ENCODE measurements around the gene FAM72C. TPM values are rescaled to one million over a fixed set of nuclear protein-coding genes. Genes with fewer than 3 reads are reported as not detected.
"Not testable (repeated sequence)": the region's sequence is repeated elsewhere in the genome, so short reads cannot be mapped to it uniquely, and the experiment has no call there.

FAM72C gene
- total RNA-seq, 1 experiment from 2014 or later, result 3.5 TPM

DNA sequence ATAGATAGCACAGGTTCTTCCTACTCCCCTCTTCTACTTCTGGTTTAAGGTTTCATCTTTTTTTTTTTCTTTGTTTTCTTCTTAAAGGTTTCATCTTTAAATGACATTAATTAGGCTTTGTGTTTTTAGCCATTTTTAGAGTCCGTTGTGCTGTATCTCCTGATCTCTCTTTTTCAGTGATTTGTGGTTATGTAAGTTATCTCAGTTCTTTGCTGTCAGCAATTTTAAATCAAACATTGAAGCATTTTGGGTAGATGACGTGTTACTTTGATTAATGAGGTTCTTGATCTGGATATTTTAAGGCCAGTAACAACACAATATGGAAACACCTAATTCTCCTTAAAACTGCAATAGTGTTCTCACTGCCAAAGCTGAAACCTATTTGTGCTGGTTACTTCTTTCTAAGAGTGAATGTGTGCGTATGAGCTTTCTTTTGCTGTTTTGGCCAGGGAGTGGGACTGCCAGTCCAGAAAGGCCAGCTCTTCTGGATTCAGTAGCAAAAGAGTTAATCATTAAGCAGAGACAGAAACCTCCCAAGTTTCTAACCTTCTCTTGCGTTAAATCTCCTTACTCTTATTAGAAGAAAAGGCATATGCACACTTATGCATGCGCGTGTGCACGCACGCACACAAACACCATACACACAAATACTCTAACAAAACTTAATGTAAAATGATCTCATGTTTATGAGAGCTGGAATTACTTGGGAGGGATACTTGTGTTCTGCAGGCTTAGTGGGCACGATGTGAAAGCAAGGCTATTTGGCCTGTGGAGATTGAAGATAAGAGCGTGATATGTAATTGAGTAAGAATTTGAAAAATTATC is 17.0 kb upstream of the FAM72C start:
- DNase-seq (ENCODE audit: low spot score); in situ Hi-C loops (cut with HindIII; ENCODE audit: low sequenced_read_pairs): not testable (repeated sequence)

DNA sequence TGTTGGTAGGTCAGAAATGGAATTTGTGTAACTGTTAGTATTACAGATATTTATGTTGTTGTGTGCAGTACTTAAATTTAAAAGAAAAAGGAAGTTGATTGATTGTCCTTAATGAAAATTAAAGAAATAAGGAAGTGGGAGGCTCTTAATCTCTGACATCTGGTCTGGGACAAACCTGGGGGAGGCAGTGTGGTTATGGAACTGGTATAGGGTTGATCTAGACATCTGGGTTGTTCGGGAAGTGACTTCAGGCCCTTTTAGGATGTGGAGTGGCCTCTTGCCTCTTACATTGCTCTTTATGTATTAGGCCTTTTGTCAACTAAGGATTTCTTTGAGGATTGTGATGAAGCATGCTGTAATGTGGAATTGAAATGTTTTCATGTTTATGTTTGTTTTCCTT is 16.1 kb upstream of the FAM72C start:
- in situ Hi-C loops (cut with HindIII; ENCODE audit: low sequenced_read_pairs); DNase-seq (ENCODE audit: low spot score): not testable (repeated sequence)

DNA sequence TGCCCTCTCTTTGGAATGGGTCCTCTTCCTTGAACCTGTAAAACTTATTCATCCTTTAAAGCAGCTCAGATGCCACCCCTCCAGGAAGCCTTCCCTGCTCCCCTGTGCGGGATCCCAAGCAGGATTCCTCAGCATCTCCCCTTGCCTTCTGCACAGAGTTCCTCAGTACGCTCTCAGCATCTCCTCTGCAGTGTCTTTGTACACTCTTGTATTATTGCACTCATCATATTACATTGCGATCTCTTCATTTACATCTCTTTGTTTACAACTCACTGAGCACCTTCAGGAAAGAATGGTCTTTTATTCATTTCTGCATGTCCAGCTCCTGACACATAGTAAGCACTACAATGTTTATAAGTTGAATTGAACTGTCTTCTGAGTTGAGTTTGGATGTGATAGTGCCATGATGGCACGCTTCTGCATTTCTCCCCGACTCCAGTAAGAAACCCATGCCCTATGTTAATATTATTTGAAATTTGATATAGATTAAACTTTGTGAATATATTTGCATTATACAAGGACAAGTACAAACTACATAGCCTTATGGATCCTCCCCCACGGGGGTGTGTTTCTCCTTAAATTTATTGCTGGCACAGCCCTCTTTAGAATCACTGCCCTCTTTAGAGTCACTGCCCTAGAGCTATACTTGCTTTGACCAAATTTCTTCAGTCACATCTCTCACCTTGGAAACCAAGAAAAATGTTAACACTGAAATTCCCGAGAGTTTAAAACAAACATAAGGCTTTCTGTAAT is 13.1 kb upstream of the FAM72C start:
- DNase-seq (ENCODE audit: low spot score); in situ Hi-C loops (cut with HindIII; ENCODE audit: low sequenced_read_pairs): not testable (repeated sequence)

DNA sequence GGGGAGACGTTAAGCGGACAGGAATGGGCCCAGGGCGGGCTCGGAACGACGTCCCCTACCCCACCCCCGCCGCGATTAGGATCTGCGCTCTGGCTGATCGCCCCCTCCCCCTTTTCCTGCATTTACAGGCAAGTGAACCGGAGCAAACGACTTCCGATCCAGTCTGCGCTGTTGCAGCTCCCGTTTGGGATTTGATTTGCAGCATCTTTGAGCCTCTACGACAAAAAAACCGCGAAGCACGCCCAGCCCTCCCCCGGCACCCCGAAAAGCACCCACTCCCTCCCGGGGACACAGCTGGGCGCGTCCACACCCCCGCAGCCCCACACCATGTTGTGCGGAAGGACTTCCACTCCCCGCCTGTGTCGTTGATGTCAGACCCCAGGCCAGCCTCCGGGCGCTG is 2.6 kb upstream of the FAM72C start:
- in situ Hi-C loops (cut with HindIII; ENCODE audit: low sequenced_read_pairs), result not testable (repeated sequence)
- DNase-seq (ENCODE audit: low spot score), result peak; percentile 4

DNA sequence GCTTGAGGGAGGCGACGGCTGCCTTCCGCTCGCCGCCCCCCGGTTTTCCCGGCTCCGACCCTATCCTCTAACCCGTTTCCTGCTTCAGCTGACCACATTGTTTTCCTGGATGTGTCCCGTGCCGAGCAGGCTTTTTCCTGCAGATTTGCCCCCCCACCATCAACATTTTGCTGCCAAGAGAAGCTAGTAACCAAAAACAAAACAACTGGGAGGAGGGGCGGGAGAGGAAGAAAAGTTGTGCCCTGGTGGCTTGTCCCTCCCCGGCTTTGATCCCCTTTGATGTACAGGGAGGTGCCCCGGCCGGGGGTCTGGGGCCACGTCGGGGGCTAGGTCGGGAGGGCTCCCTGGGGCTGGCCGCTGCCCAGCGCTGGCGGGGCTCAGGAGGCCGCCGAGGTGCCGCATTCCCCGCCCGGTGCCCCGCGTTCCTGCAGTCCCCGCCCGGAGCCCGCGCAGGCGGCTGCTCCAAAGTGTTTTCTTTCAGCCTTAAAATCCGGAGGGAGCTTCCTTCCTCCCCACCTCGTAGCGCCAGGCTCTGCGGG is 2.2 kb upstream of the FAM72C start:
- DNase-seq (ENCODE audit: low spot score); in situ Hi-C loops (cut with HindIII; ENCODE audit: low sequenced_read_pairs): not testable (repeated sequence)

DNA sequence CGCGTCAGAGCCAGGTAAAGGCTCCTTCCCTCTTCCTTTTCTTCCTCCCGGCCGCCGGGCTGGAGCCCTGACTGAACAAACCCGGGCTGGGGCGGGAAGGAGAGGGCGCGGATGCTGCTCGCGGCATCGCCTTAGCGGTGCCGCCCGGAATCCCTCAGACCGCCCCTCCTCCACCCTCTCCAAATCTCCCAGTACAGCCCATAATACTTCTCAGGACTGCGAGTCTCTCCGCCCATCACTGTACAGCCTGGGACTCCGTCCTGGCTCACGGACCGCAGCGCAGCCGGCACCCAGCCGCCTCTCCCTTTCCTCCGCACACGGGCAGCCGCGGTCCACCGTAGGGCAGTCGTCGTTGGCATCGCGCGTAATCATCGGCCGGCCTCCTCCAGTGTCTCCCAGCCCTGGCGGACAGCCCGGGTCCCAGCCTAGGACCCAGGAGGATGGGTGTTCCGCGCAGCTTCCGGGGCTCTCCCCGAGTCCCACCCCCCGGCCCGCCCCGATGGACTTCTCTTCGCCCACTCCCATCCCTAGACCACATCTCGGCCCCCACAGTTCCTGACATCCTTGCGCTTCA is 1.1 kb upstream of the FAM72C start:
- in situ Hi-C loops (cut with HindIII; ENCODE audit: low sequenced_read_pairs); DNase-seq (ENCODE audit: low spot score): not testable (repeated sequence)

DNA sequence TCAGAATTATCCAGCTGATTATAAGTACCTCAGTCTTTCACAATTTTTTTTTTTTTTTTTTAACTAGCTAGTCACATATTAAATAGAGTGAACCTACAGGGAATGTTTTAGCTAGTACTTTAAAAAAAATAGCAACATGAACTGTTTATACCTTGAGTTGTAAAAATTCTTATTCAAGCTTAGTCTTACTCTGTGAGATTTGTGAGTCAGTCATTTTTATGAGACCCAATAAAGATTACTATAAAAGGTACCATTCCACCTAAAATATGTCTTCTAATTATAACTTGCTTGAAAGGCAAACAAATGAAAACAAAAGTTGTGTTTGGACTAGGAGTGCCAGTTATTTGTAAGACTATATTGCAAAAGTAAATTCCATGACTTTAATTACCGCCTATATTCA is 5.9 kb downstream of the FAM72C start:
- in situ Hi-C loops (cut with HindIII; ENCODE audit: low sequenced_read_pairs); DNase-seq (ENCODE audit: low spot score): not testable (repeated sequence)

DNA sequence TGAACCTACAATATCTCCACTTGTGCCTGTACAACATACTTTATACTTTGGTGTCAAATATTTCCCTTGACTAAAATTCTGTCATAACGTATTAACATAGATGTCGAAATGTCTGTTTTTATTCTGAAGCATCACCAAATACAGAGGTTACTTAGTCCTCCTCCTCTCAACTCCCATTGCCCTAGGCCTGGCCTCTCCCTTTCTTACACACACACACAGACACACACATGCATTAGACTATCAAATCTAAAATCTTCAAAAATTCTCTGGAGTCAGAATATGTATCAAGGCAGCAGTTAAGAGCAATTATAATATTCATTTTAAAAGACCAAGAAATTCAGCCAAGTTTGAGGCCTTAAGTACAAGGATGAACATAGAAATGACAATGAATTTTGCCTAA is 7.5 kb downstream of the FAM72C start:
- in situ Hi-C loops (cut with HindIII; ENCODE audit: low sequenced_read_pairs); DNase-seq (ENCODE audit: low spot score): not testable (repeated sequence)

DNA sequence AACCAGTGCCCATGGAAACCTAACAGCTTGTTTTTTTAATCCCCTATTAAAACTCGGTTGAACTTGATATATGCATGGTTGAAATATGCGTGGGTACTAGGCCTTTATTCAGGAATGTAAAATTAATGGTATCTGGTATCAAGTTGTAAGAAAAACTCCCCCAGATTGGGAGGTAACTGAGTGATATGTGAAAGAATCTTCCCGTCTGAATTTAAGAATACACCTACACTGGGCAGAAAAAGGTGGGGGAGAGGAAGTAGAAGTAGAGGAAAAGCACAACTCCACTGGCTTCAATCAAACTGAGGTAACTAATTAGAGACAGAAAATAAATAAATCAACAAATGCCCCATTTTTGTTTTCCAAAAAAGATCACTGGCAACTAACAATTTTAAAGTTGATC is 15.9 kb downstream of the FAM72C start:
- in situ Hi-C loops (cut with HindIII; ENCODE audit: low sequenced_read_pairs); DNase-seq (ENCODE audit: low spot score): not testable (repeated sequence)

DNA sequence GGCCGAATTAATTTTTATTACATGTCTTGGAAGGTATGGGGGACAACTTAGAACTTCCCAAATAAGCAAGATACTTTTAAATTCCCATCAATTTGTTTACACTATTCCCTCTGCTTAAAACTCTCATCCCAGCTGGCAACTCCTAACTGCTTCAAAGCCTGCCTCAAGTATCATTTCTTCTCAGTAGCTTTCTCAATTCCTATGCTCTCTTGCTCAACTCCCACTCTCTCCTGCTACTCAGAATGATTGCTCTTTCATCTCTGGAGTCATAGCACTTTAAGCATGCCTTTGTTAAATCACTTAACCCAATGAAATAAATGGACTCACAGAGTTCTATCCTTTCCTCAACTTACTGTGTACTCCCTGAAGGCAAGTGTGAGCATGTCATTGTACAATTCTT is 18.9 kb downstream of the FAM72C start:
- DNase-seq (ENCODE audit: low spot score); in situ Hi-C loops (cut with HindIII; ENCODE audit: low sequenced_read_pairs): not testable (repeated sequence)

DNA sequence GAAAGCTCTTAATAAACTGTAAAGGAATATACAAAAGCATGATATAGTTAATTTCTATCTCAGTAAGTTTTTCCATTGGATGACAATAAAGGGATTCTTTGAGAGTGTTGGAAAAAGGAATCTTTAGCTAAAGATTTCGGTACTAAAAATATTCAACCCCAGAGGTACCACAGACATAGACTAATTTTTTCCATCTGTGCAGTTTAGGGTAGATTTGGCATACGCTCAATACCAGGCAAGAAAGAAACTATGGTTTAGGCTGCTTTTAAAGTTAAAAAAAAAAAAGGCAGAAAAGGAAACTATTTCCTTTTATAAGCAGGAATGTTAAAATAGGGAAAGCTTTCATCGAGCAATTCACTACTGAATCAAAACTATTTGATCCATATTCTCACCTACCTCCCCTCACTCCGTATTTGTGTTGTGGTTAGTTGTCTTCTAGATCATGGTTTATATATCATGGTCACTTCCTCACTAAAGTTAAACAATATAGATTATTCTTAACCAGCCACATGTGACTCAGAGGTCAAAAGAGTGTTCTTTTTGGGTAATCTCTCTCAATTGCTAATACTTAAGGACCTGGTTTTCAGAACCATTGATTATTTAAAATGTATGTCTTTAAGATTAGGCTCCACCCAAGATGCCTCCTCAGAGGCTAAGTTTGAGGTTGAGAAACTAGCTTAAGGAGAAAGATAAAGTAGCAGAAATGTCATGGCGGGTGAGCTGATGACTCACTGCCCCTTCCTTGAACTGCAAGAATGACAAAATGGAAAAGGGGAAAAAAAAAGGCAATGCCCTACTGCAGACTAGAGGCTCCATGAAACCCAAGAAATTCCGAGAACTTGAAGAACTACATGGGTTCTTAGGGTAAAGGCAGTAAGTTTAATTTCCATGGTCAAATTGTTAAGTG is 20.0 kb downstream of the FAM72C start:
- in situ Hi-C loops (cut with HindIII; ENCODE audit: low sequenced_read_pairs); DNase-seq (ENCODE audit: low spot score): not testable (repeated sequence)

DNA sequence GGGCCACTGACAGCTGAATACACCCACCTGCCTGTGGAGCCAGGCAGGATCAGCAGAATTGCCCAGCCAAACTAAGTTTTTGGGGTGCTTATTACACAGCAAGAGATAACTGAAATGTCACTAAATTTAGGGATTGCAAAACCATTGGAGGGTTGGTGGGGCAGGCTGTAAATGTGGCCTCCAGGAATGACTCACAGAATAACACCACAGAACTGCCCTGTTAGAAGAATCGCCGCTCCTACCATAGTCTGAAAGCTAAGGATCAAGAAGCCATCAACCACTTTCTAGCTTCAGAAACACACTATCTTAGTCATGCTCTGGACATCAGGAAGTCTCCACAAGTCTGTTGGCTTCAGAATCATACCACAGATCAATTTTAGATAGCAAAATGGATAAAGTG is 24.0 kb downstream of the FAM72C start:
- DNase-seq (ENCODE audit: low spot score); in situ Hi-C loops (cut with HindIII; ENCODE audit: low sequenced_read_pairs): not testable (repeated sequence)

DNA sequence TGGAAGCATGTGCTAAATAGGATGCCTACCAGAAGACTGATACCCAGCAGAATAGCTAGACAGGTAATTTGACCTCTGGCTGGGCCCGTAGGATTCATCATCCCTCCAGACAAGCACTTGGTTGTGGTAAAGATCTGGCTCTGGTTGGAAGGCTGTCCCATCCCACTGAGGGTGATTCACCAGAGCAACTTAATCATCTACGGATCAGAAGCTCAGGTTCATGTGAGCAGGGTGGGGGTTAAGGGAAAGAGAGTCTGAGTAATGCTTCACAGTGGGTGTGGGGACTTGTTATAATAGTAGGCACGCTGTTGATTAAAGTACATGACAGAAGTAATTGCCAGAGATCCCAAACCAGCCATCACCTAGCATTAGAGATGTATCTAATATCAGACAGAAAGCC is 26.5 kb downstream of the FAM72C start:
- DNase-seq (ENCODE audit: low spot score); in situ Hi-C loops (cut with HindIII; ENCODE audit: low sequenced_read_pairs): not testable (repeated sequence)

DNA sequence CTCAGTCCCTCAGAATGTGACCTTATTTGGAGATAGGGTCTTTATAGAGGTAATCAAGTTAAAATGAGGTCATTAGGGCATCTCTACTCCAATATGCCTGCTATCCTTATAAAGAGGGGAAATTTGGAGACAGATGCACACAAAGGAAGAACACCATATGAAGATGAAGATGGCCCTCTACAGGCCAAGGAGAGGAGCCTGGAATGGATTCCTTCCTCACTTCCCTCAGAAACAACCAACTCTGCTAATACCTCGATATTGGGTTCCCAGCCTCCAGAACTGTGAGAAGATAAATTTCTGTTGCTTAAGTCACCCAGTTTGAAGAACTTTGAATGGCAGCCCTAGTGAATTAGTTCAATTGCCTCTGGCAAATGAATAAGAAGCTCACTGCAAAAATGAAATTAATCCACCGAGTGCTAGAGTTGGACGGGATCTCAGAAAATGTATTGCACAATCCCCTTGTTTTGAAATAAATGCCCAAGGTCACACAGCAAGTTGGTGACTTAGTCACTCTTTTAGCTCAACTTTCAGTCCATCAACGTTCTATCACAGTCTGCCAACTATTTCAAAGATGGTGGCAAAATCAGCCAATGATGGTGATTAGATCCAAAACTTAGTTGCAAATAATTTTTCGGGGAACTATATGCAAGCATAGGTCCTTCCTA is 27.1 kb downstream of the FAM72C start:
- in situ Hi-C loops (cut with HindIII; ENCODE audit: low sequenced_read_pairs); DNase-seq (ENCODE audit: low spot score): not testable (repeated sequence)

DNA sequence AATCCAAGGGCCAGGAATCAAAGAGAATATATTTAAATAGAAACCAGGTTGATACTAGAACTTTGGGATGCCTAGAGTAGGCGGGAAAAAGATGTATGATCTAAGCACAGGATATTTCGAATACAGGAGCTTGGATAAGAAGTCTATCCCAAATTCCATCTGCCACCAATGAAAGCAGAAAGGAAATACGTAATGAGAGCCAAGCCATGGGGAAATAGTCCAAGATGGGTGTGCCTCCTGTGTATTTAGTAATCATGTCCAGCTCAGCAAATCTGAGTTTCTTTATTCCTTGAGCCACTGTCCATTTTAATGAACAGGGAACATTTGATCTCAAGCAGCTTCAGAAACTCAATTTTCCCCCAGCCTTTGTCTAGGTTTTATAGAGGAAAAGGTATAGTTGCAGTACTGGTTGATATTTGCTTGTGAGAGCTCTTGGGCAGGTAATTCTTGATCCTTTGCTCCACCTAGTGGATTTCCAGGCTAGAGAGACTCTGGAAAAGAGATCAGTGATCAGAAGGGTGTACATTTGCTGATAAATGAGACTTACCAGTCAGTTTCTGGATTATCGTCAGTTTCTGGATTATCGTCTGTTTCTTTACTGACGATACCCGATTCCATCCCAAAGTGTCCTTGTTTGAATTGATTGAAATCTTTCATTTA is 28.3 kb downstream of the FAM72C start:
- not testable (repeated sequence) for DNase-seq (ENCODE audit: low spot score)

DNA sequence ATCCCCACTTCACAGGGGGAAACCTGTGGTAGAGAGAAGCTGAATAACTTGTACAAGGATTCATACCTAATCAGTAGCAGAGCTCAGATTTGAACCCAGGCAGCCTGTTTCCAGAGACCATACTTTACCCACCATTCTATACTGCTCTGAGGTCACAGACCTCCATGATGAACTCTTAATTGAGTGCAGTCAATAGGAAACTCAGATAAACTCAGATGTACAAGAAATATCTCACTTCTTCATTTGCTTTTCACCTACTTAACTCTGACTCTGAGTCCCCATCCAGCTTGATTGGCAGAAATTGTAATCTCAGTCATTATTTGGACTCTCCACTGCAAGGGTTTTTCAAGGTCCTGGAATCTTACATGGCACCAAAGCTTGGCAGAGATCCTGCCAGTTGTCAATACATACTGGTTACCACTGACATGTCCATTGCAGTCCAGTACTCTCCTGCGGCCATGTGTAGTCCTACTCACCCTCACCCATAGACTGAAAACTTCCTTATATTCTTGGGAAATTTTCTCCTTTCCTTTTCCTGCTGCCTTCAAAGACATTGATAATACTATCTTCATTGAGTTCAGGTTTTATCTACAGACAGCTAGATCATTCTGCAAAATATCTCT is 29.4 kb downstream of the FAM72C start:
- in situ Hi-C loops (cut with HindIII; ENCODE audit: low sequenced_read_pairs); DNase-seq (ENCODE audit: low spot score): not testable (repeated sequence)

More for the DNA sequence above, 28.3 kb downstream of the FAM72C start:
- in situ Hi-C loops (cut with HindIII; ENCODE audit: low sequenced_read_pairs), result not testable (repeated sequence)

DNA sequence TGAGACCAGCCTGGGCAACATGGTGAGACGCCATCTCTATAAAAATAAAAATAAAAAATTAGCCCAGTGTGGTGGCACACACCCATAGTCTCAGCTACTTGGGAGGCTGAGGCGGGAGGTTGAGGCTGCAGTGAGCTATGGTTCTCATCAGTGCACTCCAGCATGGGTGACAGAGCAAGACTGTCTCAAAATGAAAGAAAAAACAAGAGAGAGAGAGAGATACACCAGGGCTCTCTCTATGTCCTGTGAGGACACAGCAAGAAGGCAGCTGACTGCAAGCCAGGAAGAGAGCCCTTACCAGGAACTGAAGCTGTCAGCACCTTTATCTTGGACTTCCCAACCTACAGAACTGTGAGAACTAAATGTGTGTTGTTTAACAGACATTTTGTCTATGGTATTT is 32.1 kb downstream of the FAM72C start:
- in situ Hi-C loops (cut with HindIII; ENCODE audit: low sequenced_read_pairs), result not testable (repeated sequence)

More for the DNA sequence above, 32.1 kb downstream of the FAM72C start:
- not testable (repeated sequence) for DNase-seq (ENCODE audit: low spot score)
